H1 (cell line): ENCODE measurements around the gene PBXIP1. TPM values are rescaled to one million over a fixed set of nuclear protein-coding genes. Genes with fewer than 3 reads are reported as not detected.

Experiments
- BRCA1 ChIP-seq: IDR thresholded peaks from 2 replicates; pipeline ENCODE4 v1.6.1; 2012; ENCODE audit warnings: low read depth, low read length, improper control_type of control experiment
- CBX5 ChIP-seq: fragments of 300-800, 300-1000 bp; sonication (generic); IDR thresholded peaks from 2 replicates; pipeline ENCODE4 v1.7.1; 2016; ENCODE audit warnings: antibody characterized with exemption, low read length, low read depth
- CBX8 ChIP-seq: fragments of 300-800, 300-1000 bp; sonication (generic); IDR thresholded peaks from 2 replicates; pipeline ENCODE4 v1.7.1; 2016; ENCODE audit warnings: low read depth, low read length, borderline replicate concordance
- CEBPB ChIP-seq: IDR thresholded peaks from 2 replicates; pipeline ENCODE4 v1.6.1; 2012; ENCODE audit warnings: low read depth, low read length
- CREB1 ChIP-seq: IDR thresholded peaks from 2 replicates; pipeline ENCODE4 v1.6.1; 2012; ENCODE audit warnings: inconsistent platforms
- HDAC2 ChIP-seq, 2 experiments: fragments of 300-600 bp in 1 of 2; sonication (generic) in 1 of 2; IDR thresholded peaks; 2 replicates each; pipeline ENCODE4 v1.6.1; 2011 to 2012; ENCODE audit warnings: low read depth in 2 of 2, low read length in 2 of 2, mild to moderate bottlenecking in 2 of 2, moderate library complexity in 2 of 2, borderline replicate concordance in 1 of 2, inconsistent platforms in 1 of 2
- HDAC6 ChIP-seq: IDR thresholded peaks from one replicate; pipeline ENCODE4 v1.7.1; 2012; ENCODE audit warnings: low read depth, mild to moderate bottlenecking, inconsistent platforms, low read length, moderate library complexity
- JUN ChIP-seq: IDR thresholded peaks from 2 replicates; pipeline ENCODE4 v1.6.1; 2011; ENCODE audit warnings: low read depth, mild to moderate bottlenecking, improper control_type of control experiment, low read length
- JUND ChIP-seq: IDR thresholded peaks from 2 replicates; pipeline ENCODE4 v1.6.1; 2011; ENCODE audit warnings: mild to moderate bottlenecking, improper control_type of control experiment, low read length
- KDM1A ChIP-seq: fragments of 200-600, 300-600 bp; sonication (generic); IDR thresholded peaks from 2 replicates; pipeline ENCODE4 v1.7.1; 2016; ENCODE audit warnings: mild to moderate bottlenecking, low read length, borderline replicate concordance
- POLR2A ChIP-seq, 2 experiments: IDR thresholded peaks; 1 replicate in 1 of 2; 2 replicates in 1 of 2; pipeline ENCODE4 v1.6.1; 2011; ENCODE audit warnings: low read depth in 2 of 2, low read length in 2 of 2, mild to moderate bottlenecking in 2 of 2; ENCODE audit errors: control extremely low read depth in 1 of 2
- POLR2AphosphoS5 ChIP-seq: IDR thresholded peaks from 2 replicates; pipeline ENCODE4 v1.6.1; 2011; ENCODE audit warnings: low read depth, low read length
- RXRA ChIP-seq: IDR thresholded peaks from 2 replicates; pipeline ENCODE4 v1.6.1; 2011; ENCODE audit warnings: low read depth, mild to moderate bottlenecking, low read length, moderate library complexity; ENCODE audit not compliant: insufficient read depth
- SIX5 ChIP-seq: IDR thresholded peaks from 2 replicates; pipeline ENCODE4 v1.6.1; 2011; ENCODE audit warnings: mild to moderate bottlenecking, low read depth, low read length
- SP4 ChIP-seq: IDR thresholded peaks from 2 replicates; pipeline ENCODE4 v1.6.1; 2012; ENCODE audit warnings: low read length, inconsistent platforms
- SUZ12 ChIP-seq: fragments of 200-600 bp; sonication (generic); IDR thresholded peaks from 2 replicates; pipeline ENCODE4 v1.6.1; 2012; ENCODE audit warnings: mild to moderate bottlenecking, inconsistent platforms, low read length, moderate library complexity, mixed read lengths
- TCF12 ChIP-seq: IDR thresholded peaks from 2 replicates; pipeline ENCODE4 v1.6.1; 2011; ENCODE audit warnings: low read depth, mild to moderate bottlenecking, low read length
- YY1 ChIP-seq: IDR thresholded peaks from 2 replicates; pipeline ENCODE4 v1.6.1; 2011; ENCODE audit warnings: low read depth, mild to moderate bottlenecking, low read length
- polyA plus RNA-seq, 7 experiments: library from polyadenylated mRNA; depleted of rRNA in 3 of 7; stranded (reverse) in 5 of 7; unstranded in 2 of 7; fragments of >200 nt in 5 of 7; fragments of 200-250 nt in 2 of 7; gene quantifications; 1 replicate in 5 of 7; 2 replicates in 1 of 7; 4 replicates in 1 of 7; pipeline versions ENCODE4 v1.2.1 to v1.2.3, GENCODE V29; 2011 to 2013; ENCODE audit warnings: missing spikeins in 2 of 7, mixed read lengths in 2 of 7
- total RNA-seq: library from RNA; stranded (reverse); fragmentation: NEBNext Ultra II Directional; extraction: Animal tissue kit (Norgen Biotek cat#: 25700); gene quantifications from 2 replicates; pipeline ENCODE4 v1.2.1, GENCODE V29; 2021
- TF ChIP-seq, protein P1 (sequence below): IDR thresholded peaks from 2 replicates; pipeline ENCODE4 v1.6.1; 2012; ENCODE audit warnings: inconsistent platforms
- TF ChIP-seq, protein P2 (sequence below): IDR thresholded peaks from 2 replicates; pipeline ENCODE4 v1.6.1; 2012; ENCODE audit warnings: low read length, inconsistent platforms
- TF ChIP-seq, protein P3 (sequence below): IDR thresholded peaks from 2 replicates; pipeline ENCODE4 v1.6.1; 2011; ENCODE audit warnings: low read length, improper control_type of control experiment

Gene PBXIP1
- total and polyA plus RNA-seq, 2 of the 8 experiments (the other 6 are each of a cell fraction or from before 2014, with no cell fraction given), result 12.0 to 19.8 TPM

DNA sequence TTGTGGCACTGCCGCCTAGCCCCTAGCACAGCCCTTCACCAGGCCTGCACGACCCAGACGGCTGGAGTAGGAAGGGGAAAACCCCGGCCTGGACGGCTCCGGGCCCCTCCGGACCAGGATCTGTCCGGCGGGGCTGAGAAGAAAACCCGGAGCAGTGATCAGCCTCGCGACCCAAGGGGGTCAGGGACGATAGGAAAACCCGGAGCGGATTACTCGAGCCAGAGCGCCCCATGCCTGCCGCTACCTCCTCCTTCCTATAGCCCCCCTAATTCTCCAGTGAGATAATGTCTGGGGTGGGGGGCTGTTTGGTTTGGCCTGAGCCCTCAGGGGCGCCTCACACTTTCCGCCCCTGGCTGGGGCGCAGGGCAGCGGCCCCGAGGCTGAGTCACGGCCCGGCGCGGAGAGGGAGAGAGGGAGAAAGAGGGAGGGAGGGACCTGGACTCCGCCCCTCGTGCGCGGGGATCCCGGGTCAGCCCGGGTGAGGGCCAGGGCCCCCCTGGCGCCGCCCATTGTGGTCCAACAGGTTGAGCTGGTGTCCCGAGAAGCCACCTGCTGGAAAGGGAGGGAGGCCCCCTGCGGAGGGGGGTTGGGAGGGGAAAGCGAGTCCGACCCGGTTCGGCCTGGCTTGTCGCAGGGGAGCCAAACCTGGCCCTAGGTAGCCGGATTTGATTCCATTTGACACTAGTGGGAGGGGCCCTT is 45.0 kb upstream of the PBXIP1 start (continued):
- TF ChIP-seq, protein P1, sequence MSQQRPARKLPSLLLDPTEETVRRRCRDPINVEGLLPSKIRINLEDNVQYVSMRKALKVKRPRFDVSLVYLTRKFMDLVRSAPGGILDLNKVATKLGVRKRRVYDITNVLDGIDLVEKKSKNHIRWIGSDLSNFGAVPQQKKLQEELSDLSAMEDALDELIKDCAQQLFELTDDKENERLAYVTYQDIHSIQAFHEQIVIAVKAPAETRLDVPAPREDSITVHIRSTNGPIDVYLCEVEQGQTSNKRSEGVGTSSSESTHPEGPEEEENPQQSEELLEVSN, result peak; percentile 58
- TF ChIP-seq KDM1A (no peak), HDAC6 (no peak), BRCA1 (peak; percentile 13; the same call in 1 of the 2 replicates), POLR2A (IDR thresholded peaks at IDR 0.05; ENCODE audit: control extremely low read depth in 1 of 2, low read depth in 2 of 2, low read length in 2 of 2) (peak in 1 of 2 experiments; percentile 41; a peak in 1 of 3 replicates), SIX5 (no peak), CBX5 (no peak), TCF12 (peak; percentile 81; the same call in 1 of the 2 replicates), HDAC2 (IDR thresholded peaks at IDR 0.05; ENCODE audit: borderline replicate concordance in 1 of 2, low read depth in 2 of 2, low read length in 2 of 2) (0 out of 4 replicates have a peak, but pooled peaks have one; percentile 66 to 84), SP4 (peak; percentile 52; the same call in 1 of the 2 replicates), CBX8 (no peak), POLR2AphosphoS5 (no peak; the same call in 1 of the 2 replicates), JUND (peak; percentile 76; the same call in 1 of the 2 replicates), YY1 (peak; percentile 74; the same call in 1 of the 2 replicates), CEBPB (0 out of 2 replicates have a peak, but pooled peaks have one; percentile 12), RXRA (no peak), SUZ12 (no peak), JUN (peak; percentile 55; the same call in 1 of the 2 replicates), CREB1 (peak; percentile 73)
- TF ChIP-seq, protein P2, sequence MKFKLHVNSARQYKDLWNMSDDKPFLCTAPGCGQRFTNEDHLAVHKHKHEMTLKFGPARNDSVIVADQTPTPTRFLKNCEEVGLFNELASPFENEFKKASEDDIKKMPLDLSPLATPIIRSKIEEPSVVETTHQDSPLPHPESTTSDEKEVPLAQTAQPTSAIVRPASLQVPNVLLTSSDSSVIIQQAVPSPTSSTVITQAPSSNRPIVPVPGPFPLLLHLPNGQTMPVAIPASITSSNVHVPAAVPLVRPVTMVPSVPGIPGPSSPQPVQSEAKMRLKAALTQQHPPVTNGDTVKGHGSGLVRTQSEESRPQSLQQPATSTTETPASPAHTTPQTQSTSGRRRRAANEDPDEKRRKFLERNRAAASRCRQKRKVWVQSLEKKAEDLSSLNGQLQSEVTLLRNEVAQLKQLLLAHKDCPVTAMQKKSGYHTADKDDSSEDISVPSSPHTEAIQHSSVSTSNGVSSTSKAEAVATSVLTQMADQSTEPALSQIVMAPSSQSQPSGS, result peak; percentile 53; the same call in 1 of the 2 replicates
- TF ChIP-seq, protein P3, sequence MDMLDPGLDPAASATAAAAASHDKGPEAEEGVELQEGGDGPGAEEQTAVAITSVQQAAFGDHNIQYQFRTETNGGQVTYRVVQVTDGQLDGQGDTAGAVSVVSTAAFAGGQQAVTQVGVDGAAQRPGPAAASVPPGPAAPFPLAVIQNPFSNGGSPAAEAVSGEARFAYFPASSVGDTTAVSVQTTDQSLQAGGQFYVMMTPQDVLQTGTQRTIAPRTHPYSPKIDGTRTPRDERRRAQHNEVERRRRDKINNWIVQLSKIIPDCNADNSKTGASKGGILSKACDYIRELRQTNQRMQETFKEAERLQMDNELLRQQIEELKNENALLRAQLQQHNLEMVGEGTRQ, result no peak
